ENCODE data around the gene R3HDM1.
"Not testable (repeated sequence)": the region's sequence is repeated elsewhere in the genome, so short reads cannot be mapped to it uniquely, and the experiment has no call there.

Gene R3HDM1

DNA sequence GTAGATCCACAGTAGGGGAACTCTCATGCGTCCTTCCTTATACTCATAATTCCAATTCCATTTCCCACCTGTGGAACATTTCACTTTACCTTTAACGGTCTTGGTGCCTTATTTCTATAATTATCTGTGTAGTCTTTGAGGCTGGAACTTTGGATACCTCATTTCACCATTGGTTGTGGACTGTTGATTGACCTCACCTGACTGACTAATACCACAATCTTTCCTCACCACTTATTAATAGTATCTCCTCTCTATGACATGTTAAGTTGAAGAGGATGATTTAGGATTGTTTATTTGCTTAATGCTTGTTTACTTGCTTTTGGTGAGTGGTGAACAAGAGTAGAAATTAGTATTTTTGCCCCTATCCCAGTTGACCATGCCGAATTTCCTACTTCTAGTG is 50.0 kb downstream of the R3HDM1 start:
- no peak for DNase-seq

DNA sequence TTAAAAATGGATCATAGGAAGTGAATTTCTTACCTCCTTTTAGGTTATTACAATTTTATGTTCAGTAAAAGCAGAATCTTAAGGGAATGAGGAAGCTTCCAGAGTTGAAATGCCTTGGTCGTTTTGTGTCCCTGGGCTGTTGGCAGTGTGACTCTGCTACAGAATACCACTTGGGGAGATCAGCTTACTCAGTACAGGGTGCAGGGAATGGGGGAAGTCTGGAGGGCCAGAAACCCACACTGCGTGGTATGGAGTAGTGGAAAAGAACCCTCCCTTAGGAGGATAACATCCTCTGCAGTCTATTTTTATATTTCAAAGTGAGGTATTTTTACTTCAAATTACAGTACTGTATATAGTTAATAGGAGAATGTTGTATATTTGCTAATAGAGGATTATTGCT is 51.1 kb downstream of the R3HDM1 start:
- no peak for DNase-seq

DNA sequence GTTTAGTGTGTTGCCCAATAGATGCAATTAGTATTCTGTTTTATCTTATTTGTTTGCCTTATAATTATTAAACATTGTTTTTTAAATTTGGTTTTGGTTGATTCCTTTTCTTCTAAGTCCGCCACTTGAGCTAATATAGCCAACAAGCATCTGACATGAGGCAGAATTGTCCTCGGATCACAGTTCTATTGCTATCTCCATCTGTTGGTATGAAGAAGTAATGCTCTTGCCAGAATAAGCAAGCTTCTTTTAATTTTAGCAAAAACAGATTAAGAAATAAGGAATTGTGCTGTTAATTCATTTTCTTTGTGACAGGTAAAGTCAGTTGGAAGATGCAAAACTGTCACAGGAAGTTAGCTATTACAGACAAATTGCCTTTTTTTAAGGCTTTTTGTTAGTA is 54.3 kb downstream of the R3HDM1 start:
- DNase-seq: no peak

DNA sequence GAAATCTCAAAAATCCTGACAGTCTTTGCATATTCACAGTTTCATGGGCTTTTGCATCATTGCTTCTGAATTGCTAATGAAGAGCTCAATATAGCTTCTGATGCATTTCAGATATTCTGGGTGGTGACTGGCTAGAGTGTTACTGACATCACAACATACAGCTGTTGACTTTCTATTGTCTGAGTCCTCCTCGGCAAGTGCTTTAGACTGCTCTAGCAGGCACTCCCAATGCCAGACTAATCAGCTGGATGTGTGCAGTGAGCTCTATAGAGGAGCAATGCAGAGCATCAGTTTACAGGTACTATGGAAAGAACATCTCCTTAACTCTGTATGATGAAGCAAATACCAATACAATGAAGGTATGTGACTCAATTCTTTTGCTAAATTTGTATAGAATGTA is 54.9 kb downstream of the R3HDM1 start:
- no peak for DNase-seq

DNA sequence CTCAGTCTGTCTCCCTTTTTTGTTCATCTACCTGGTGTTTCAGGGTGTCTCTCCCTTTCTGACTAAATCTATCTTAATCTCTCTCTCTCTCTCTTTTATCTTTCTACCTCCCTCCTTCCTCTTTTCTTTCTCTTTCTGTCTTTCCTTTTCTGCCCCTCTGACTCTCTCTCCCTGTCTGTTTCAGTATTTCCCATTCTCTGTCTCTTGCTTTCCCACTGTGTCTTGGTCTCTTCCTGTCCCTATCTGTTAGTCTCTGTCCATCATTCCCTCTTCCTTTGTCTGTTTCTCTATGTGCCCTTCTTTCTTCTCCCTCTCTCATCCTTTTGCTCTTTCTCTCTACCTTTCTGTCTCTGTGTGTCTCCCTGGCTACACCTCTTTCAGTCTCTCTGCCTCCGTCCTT is 56.7 kb downstream of the R3HDM1 start:
- DNase-seq: no peak

DNA sequence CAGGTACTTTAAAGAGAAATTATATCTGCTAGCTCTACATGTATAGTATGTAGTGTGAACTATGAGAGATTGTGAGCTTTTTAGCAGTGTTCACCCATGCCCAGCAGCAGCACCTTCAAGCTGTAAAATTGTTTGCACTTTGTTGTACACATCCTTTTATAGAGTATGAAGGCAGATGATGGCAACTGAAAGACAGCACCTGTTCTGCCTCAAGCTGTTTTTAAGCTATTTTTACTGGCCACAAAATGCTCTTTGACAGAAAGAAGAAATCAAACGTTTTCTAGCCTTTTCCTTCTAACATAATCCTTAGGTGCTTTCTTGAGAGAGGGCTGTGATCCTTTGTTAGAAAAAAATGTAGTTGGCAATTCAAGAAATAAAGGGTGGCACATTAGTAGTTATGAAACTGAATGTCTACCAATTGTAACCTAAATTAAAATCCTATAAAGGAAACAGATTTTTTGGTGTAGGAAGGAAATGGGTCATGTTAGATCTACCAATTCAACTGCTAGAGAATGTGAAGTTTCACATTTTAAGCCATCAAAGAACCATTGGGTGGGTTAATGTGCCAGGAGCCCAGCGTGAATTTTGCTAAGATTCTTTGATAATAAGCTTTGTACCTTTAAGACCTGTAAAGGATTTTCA is 59.5 kb downstream of the R3HDM1 start:
- DNase-seq: no peak

DNA sequence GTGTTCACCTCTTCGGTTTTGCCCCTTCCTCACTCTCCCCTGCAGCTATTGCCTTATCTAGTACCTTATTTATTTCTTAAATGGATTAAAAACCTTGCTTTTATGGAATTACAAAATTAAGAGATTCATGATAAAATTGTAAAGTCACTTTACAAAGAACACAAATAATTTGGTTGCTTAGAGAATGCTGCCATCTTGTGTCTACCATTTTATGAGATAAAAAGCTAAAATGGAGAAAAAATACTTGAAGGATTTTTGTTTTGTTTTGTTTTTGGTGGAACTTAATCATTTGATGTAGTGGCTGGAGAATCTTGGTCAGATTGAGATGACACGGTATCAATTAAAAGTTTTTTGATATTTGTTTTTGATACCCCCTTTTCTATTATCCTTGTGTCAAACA is 69.6 kb downstream of the R3HDM1 start:
- DNase-seq: no peak

DNA sequence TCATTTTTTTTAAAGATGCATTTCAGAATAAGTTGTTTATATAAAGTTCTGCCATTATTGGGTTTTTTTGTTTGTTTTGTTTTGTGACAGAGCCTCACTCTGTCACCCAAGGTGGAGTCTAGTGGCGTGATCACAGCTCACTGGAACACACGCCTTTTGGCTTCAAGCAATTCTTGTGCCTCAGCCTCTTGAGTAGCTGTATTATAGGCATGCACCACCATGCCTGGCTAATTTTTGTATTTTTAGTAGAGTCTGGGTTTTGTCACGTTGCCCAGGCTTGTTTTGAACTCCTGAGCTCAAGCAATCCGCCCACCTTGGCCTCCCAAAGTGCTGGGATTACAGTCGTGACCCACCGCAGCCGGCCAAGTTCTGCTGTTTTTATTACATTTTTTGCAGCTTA is 72.3 kb downstream of the R3HDM1 start:
- DNase-seq: no peak

DNA sequence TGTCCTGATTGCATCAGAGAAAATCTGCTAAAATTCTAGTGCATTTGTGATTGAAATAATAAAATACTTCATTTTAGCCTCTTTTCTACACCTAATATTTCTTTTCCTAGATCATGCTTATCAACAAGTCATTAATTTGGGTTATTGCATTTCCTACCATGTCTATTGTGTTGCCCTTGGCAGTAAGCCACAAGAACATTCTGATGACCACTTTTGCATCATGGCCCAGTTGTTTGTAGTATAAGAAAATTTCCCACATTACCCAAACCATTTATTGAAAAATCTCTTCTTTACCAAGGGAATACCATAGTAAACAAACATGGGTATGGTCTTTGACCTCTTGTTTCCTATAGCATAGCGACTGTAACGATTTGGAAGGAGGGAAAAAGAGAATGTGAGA is 76.3 kb downstream of the R3HDM1 start:
- no peak for DNase-seq

DNA sequence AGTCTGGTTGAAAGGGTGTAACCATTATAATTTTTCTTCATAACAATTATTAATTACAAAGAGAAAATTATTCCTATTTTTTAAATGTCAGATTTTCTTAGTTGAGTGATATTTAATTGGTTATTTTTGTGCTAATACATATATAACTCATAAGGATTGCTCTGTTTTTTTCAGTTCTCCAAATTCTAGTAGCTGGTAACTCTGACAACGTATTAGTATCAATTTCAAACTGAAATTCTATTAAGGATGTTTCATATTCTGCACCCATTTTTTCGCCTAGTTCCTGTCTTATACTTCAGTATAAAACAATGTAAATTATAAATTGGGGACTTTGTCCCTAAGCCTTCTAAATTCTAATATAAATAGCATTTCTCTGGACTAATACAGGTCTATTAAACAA is 81.0 kb downstream of the R3HDM1 start:
- no peak for DNase-seq

DNA sequence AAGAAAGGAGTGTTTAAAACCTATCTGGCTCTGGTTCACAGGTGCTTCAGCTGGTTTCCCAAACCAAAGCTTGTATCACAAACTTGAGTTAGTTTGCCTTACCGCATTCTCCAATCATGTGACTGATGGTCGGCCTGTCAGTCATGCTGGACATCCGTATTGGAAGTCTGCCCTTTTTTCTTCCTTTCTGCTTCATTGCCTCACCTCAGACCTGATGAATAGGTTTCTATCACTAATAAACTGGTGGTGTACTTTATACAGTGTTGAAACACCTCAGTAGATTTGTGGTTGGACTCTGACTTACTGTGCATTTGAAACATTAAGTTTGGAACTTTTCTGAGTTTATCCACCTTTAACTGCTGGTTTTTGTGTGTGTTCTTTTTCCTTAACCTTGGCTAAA is 84.1 kb downstream of the R3HDM1 start:
- no peak for DNase-seq

DNA sequence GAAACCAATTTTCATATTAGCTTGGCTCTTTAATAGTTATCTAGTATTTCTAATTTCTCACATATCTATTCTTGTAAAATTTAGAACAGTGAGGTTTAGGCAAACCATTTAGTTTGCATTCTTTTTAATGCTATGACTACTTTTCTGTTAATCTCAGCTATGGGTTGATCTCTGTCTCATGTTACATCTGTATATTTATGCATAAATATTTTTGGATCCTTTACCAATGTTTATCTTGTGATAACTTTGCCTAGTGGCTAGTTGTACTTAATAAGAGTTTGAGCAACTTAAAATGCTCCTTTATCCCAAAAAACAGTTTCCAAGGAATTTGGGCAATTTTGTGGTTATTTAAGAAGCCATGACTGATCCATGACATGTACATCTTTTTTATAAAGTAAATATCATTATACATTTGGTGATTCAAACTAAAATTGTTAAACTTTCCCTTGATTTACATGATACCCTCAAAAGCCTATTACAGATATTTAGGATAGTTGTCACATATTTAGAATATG is 86.3 kb downstream of the R3HDM1 start:
- DNase-seq: no peak

DNA sequence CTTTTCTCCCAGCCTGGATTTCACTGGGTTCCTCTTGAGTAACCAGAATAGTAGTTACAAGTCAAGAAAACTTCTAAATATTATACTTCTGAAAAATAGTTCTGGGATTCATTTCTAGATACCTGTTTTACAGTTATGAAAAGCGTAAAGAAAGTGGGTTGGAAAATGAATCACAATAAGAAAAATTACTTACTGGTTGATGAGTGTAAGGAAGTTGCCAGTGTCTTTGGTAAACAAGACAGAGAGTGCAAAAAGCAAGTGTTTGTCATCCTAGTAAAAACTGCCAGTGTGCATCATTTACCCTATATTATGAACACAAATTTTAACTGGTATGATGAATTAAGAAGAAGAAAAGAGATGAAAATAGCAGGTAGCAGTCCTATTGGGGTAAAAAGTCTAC is 88.9 kb downstream of the R3HDM1 start:
- no peak for DNase-seq

DNA sequence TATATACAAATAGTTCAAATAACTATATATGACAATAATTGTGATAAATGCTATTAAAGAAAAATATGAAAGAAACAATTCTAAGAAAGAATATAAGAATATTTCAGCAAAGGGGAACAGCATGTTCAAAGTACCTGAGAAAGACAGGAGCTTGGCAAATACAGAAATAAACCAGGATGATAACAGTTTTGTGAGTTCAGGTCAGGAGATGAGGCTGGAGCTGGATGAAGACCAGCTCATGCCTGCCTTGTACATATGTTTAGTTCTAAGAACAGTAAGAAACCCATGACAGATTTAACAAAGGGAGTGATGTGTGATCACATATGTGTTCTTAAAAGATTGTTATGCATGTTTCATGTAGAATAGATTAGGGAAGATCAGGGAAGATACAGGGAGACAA is 98.2 kb downstream of the R3HDM1 start:
- no peak for DNase-seq

DNA sequence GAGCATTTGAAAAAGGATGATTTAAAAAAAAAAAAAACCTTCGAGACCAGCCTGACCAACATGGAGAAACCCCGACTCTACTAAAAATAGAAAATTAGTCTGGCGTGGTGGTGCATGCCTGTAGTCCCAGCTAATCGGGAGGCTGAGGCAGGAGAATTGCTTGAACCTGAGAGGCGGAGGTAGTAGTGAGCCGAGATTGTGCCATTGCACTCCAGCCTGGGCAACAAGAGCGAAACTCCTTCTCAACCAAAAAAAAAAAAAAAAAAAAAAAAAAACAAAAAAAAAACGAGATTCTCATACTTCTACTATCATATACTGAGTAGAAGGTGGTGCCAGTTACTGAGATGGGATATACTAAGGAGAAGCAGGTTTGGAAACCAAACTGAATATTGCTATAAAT is 98.8 kb downstream of the R3HDM1 start:
- DNase-seq: not testable (repeated sequence)

DNA sequence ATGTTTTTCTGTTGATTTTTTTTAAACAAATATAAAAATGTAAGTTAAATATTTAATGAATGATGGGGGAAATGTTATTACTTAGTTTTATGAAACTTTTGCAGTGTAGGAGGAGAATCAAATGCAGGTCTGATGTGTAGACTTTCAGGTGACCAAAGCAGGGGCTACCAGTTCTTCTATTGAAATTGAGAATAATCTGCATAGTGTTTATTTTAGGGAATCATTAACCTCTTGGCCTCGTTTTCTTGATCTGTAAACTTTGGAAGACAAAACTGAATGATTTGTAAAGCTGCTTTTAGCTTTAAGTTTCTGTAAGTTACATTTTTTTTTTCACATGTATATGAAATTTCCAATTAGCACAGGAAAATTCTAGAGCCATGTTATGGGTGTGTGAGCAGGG is 99.2 kb downstream of the R3HDM1 start:
- DNase-seq: no peak

DNA sequence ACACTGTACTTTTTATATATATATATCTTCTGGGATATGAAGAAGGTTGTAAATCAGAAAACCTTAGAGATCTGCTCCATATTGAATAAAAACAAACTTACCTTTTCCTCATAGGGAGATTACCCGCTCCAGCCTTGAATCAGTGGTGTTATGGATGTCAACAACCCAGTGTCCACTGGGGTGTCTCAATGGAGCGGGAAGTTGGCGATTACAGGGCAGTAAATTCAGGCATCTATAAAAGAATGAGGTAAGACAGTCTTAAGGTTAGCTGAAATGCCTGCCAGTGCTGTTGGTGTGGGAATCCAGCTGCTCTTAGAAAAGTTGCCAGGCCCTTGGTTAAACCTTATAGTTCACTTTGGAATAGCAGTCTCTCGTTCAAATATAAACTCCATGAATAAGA is 102.3 kb downstream of the R3HDM1 start:
- DNase-seq: no peak

DNA sequence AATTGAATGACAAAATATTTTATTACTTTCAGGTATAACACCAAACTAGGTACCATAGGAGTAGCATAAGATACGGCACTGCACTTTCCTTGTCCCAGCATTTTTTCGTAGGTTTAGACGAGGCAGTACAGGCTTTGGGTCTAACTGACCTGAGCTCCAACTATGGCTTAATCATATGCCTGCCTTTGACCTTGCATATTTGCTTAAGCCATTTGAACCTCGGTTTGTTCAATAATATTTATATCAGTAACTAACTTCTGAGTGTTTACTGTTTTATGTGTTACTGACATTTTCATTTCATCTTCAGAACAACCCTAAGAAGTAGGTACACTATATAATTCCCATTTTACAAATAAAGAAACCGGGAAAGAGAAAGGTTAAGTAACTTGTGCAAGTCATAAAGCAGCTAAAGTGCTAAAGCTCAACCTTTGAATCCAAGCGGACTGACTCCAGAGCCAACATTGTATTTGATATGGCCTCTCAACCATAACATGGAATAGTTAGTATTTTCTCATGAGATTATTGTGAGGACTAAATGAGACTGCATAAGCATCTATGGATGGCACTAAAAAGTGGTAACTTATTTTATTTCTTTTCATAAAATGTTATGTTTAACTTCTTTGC is 104.0 kb downstream of the R3HDM1 start:
- DNase-seq: no peak

DNA sequence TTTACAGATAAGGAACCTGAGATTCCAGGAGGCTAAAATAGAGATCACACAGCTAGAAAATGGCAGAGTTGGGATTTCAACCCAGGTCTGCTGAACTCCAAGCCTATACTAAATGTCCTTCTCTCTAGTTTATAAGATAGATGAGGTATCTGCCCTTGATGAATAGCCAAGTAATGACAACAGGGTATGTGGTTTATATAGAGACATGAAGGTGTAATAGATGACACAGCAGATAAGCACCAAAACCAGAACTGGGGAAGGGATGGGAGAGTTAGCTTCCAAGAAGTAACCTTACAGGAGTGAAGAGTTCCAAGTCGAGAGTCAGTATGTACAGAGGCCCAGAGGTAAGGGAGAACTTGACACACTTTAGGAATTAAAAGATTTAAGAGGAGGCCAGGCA is 105.7 kb downstream of the R3HDM1 start:
- no peak for DNase-seq

DNA sequence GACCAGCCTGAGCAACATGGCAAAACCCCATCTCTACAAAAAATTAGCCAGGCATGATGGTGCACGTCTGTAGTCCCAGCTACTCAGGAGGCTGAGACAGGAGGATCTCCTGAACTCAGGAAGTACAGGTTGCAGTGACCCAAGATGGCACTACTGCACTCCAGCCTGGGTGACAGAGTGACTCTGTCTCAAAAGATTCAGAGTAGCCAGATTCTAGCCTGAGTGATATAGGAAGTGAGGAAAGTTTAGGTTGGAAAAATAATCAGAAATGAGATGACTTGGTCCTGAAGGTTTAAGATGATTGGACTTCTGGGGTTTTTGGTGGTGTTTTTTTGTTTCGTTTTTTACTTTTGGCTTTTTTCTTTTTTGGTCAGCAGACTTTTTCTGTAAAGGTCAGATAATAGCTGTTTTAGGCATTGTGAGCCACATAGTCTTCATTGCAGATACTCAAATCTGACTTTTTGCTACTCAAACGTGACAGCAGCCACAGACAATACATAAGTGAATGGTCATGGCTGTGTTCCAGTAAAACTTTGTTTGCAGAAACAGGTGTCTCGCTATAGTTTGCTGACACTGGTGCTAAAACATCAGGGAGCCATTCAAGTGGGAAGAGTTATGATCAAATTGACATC is 106.3 kb downstream of the R3HDM1 start:
- DNase-seq: no peak

DNA sequence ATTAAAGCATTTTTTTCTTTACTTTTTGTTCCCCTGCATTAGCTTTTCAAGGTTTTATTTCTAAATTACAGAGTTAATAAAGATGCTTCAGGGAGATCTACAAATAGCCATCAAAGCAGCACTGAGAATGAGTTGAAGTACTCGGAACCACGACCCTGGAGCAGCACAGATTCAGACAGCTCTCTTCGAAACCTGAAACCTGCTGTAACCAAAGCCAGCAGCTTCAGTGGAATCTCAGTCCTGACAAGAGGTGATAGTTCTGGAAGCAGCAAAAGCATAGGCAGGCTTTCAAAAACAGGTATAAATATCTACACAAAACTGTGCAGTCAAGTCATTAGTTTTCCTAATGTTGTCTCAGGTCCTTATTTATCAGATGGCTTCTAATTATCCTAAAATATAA is 107.5 kb downstream of the R3HDM1 start:
- DNase-seq: no peak

DNA sequence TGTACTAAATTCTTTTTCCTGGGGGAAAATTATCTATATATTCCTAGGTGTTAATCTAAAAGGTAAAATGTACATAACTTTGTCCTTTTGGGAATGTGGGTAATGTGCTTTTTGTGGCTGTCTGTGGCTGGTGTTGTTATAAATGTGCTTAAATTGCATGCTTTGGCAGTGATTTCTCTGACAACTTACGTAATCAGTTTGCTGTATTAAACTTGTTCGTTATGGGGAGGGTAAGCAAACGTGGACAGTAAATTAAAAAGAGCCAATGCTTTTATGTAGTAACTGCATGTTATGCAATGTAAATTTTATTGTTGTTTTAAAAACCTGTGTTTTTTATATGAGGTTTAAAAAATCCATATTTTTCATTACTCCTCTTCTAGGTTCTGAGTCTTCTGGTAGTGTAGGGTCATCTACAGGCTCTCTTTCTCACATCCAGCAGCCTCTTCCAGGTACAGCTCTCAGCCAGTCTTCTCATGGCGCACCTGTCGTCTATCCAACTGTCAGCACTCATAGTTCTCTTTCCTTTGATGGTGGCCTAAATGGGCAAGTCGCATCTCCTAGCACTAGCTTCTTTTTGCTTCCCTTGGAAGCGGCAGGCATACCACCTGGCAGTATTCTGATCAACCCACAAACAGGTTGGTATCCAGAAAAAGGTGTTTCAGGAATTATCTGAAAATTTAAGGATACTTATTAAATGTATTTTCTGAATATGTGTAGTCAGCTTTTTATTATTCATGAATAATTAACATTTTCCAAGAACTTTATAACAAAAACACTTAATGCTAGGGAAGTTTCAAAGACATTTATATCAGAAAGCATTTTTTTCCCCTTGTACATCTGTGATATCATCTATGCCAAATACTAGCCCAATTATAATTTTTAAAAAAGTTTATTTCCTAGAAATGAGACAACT is 110.1 kb downstream of the R3HDM1 start:
- DNase-seq: no peak

DNA sequence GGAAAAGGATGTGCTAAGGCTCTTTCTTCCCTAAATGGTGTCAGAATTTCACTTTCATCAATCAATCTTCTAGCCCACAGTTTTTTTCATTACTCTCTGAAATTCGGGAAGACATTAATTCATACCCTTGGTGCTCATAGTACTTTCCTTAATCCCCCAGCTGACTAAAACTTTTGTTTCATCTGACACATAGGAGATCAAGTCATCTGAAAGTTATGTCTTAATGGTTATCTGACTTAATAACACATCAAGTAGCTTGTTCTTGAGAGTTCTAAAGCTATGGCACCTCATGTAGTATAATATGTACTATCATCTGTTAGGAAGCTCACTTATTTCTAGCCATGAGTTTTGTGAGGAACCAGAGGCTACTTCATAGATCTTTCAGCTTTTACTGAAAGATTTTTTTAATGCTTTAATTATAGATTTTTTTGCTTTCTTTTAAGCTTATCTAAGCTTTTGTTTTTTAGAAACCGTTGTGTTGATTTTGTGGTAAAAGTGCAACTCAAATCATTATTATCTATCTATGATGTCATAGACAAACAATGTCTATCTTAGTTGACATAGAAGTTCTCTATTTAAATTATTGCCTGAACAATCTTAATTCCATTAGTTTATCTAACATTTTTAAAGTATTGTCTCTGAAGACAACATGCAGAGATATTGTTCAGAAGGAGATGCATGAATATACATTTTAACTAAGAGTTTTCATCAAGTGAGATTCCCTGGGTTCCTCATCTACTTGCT is 116.7 kb downstream of the R3HDM1 start:
- no peak for DNase-seq
